GM12864 (cell line): ENCODE data around the gene CDH11.

Experiments used
- DNase-seq: peaks from one replicate; pipeline ENCODE4 v3.0.0-alpha.2; 2011; ENCODE audit warnings: low read depth
- H3K4me3 ChIP-seq: 2 replicates; pipeline ENCODE4 v1.5.1; 2011; ENCODE audit warnings: mild to moderate bottlenecking, low read depth, low read length, control low read depth
- CTCF ChIP-seq: IDR thresholded peaks from 2 replicates; pipeline ENCODE4 v1.5.1; 2011; ENCODE audit warnings: low read depth, mild to moderate bottlenecking, moderate library complexity, low read length, control low read depth, inconsistent platforms; ENCODE audit errors: missing control alignments

The CDH11 gene

DNA sequence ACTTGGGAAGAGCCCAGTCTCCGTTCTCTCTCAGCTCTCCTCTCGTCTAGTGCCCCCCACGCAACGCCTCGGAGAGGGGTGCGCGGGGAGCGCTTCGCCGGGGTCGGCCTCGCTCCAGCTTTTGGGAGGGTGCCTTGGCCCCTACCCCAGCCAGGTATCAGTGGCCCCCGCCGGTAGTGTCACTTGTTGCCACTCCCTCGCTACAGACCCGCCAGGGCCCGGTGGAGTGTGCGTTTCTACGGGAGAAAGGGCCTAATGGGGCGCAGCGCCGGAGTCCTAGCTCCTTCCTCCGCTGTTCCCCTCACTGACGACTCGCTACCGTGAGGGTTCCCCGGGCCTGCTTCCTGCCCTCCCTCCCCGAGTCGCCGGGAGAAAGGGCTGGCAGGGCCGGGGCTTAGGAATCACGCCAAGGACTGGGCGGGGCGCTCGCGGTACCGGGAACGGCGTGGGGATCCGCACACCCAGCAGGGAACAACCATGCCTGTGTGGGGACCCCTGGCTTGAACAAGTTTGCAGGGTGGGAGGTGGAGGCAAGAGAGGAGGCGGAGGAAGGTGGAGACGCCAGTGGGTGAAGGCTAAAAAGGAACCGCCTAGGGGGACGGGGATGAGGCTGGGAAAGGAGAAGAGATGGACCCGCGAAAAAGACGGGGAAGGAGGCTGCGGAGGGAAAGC lies 997 bp upstream of the CDH11 start:
- no peak for DNase-seq
- no peak for TF ChIP-seq CTCF
- H3K4me3 ChIP-seq, result no peak overlapping the region

- no peak for TF ChIP-seq CTCF
- H3K4me3 ChIP-seq, result no peak overlapping the region
- DNase-seq, result no peak
Observed at GRCh38 chr16:65120831-65121721, 787 bp downstream of the CDH11 start.

DNA sequence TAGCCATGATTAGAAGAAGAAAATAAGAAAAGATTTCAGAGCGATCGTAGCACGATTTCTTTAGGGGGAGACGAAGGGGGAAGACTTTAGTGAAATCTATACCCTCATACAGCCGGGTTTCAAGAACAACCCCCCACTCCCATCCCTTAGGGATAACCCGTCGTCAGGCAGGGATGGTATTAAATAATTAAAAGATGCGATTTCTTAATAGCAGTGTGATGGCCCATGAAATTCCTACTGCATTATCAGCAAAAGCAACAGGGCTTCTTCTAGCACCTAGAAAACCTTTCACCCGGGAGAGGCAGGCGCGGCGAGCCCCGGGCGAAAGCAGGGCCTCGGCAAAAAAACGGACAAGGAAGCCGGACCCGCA lies 1.4 kb downstream of the CDH11 start:
- H3K4me3 ChIP-seq, result no peak overlapping the region
- DNase-seq, result no peak
- no peak for TF ChIP-seq CTCF

DNA sequence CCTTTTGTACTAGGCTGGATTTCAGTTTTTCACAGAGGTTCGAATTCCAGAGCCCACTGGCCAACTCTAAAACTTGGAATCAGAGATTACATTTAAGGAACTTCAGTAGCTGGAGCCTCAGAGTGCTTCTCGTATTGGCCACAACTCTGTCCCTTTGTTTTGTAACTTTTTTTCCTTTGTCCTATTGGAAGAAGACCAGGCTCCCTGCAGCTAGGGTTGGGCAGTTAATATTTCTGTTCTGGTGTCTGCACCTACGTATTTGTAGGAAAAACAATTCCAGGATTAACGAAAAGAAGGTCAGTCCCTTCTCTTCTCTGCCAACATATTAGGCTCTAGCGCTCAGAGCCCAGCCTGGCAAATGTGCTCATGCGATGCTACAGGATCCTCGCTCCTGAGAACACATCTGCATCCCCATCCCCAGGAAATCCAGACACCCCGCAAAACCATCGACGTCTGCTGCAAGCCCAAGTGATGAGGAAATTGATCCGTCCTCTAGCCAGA lies 1.9 kb downstream of the CDH11 start:
- H3K4me3 ChIP-seq, result no peak overlapping the region
- TF ChIP-seq CTCF, result no peak
- DNase-seq, result no peak

GRCh38 chr16:65119435-65119834 lies 2.4 kb downstream of the CDH11 start:
- no peak for DNase-seq
- H3K4me3 ChIP-seq, result no peak overlapping the region
- no peak for TF ChIP-seq CTCF

DNA sequence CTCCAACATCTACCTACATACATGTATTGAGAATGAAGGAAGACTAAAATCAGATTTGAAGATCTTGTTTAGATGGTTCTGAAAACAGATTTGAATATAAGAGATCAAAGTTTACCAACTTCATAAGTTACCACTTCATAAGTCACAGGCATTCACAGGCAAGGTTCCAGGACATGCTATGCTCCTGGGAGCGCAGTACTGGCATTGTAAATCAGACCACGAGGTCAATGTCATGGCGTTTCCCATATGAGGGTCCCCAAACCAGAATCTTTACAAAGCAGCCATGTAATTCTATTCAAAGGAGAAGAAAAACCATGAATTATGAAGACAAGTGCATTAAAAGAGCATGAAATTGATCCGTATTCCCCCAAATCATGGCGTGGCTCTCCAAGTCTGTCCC lies 3.0 kb downstream of the CDH11 start:
- H3K4me3 ChIP-seq, result no peak overlapping the region
- no peak for TF ChIP-seq CTCF
- no peak for DNase-seq
